Globus pallidus (tissue), 1 donor: ENCODE data around the gene ACSL6.
"Not testable (repeated sequence)": the region's sequence is repeated elsewhere in the genome, so short reads cannot be mapped to it uniquely, and the experiment has no call there.

ENCODE experiments used
- DNase-seq: peaks from one replicate; pipeline ENCODE4 v3.0.0-alpha.2; 2015; ENCODE audit warnings: low spot score

Gene ACSL6

GRCh38 chr5:131942016-131942415 is 69.4 kb downstream of the ACSL6 start:
- no peak for DNase-seq

DNA sequence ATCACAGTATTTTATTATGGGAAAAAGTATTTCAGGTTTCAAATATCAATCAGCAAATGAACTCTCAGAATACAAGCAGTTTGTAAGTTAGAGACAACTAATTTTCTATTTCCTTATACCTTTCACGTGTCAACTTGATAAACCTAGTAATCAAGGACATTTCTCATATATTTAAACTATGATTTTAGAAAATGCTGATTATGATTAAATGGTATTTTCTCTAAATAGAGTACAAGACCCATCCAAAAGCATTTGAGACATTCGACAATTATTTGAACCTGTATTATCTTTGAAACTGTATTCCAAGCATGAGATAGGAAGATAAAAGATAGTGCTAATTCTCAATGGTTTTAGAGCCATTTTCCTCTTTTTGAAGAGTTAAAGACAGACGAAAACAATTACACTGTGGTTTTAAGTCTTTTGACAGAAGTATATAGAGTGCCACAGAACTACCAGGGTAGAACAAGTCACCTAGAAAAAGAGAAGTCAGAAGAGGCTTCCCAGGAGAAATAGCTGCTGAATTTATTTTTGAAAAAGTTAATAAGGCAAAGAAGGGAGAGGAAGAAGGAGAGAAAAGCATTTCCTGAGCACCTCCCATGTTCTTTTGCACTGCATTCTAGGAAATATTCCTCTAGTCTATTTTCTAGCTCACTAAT is 71.6 kb downstream of the ACSL6 start:
- DNase-seq = no peak

DNA sequence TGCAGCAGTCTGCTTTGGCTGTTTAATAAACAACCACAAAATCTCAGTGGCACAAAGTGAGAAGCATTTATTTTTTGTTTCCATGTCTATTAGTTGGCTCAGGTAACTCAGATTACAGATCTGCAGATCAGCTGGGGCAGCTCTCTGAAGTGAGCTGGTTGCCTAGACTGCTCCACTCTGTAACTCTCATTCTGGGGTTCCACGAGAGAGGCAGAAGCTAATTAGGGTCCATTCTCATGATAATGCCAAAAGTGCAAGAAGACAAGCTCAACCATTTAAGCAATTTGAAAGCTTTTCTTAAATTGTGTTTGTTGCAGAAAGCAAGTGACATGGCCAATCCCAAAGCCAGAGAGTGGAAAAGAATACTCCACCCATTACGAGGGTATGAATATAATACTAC is 79.2 kb downstream of the ACSL6 start:
- no peak for DNase-seq

DNA sequence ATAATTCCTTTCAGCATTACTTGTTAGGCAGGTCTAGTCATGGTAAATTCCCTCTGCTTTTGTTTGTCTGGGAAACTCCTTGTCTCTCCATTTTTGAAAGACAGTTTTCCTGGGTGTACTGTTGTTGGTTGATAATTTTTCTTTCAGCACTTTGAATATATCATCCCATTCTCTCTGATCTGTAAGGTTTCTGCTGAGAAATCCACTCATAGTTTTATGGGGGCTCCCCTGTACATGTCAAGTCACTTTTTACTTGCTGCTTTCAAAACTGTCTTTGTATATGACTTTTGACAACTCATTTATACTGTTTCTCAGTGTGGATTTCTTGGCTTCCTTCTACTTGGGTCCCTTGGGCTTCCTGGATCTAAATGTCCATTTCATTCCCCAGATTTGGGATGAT is 82.5 kb downstream of the ACSL6 start:
- DNase-seq = no peak

DNA sequence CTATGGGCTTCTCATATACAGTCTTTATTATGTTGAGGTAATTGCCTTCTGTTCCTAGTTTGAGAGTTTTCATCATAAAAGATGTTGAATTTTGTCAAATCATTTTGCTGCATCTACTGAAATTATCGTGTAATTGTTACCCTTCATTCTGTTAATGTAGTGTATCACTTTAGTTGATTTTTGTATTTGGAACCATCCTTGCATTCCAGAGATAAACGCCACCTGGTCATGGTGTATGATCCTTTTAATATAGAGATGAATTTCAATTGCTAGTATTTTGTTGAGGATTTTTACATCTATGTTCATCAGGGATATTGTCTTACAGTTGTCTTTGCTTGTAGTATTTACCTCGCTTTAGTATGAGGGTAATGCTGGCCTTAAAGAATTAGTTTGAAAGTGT is 85.3 kb downstream of the ACSL6 start:
- DNase-seq = no peak

DNA sequence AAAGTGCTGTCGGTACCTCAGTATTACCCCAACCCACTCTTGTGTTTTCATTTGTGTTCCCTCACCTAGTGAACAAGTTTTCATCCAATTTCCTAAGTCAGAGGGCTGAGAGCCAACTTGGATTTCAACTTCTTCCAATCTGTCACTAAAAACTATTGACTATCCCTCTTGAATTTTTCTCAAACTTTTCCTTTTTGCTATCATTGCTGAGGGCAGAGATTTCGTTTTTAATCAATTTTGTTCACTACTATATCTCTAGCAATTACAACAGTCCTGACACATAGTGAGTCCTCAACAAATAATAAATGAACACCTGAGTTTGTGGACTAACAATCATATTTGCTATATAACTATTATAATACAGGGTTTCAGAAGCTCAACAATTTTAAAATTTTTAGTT is 95.0 kb downstream of the ACSL6 start:
- DNase-seq = no peak

DNA sequence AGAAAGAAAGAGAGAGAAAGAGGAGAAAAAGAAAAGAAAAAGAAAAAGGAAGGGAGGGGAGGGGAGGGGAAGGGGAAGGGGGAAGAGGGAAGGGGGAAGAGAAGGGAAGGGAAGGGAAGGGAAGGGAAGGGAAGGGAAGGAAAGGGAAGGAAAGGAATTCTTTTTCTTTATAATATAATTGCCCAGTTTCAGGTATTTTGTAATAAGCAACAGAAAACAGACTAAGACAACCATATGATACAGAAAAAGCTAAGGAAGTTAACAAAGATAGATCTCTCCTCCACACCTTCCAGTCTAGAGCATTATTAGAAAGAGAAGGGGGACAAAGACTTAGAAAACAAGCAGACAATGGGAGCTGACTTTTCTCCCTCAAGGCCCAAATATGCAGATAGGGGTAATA is 97.0 kb downstream of the ACSL6 start:
- DNase-seq = no peak

DNA sequence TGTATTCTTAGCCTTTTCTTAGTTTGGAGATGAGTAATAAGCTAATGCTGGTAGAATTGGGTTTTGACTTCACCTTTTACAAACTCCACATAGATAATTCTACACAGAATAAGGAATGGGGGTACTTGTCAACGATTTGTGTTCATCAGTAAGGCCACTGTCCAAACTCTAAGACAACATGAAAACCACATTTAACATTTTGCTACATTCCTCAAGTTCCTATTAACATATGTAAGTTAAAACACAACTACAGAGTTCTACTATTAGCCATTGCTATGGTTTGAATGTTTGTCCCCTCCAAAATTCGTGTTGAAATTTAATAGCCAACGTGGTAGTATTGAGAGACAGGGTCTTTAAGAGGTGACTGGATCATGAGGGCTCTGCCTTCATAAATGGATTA is 97.9 kb downstream of the ACSL6 start:
- DNase-seq = no peak

DNA sequence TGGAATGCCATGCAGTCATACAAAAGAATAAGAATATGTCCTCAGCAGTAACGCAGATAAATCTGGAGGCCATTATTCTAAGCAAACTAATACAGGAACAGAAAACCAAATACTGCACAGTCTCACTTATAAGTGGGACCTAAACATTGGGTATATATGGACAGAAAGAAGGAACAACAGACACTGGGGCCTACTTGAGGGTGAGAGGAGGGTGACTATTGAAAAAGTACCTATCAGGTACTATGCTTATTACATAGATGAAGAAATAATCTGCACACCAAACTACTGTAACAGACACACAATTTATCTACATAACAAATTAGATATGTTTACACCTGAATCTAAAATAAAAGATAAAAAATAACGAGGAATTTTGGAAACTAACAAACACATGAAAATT is 104.8 kb downstream of the ACSL6 start:
- DNase-seq = no peak

- DNase-seq = not testable (repeated sequence)
Observed at GRCh38 chr5:131902266-131902665, 109.2 kb downstream of the ACSL6 start.
